Measurements from ENCODE around the gene TANK.
"Not testable (repeated sequence)": the region's sequence is repeated elsewhere in the genome, so short reads cannot be mapped to it uniquely, and the experiment has no call there.

TANK gene

DNA sequence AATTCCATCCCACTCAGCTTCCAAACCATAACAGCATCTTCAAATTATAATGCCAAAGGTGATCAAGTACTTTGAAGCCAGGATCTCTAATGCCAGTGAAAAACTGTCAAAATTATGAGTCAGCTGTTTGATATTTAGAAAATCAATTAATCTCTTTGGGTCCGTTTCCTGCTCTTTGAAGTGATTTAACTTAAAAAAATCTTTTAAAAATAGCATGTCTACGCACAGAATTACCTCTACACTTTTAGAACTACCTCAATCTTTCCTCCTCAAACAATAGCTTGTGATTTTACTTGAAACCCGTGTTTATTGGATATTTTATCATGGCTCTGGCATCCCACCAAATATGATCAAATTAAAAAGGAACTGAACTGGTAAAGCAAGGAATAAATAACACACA is 31.3 kb upstream of the TANK start:
- Histone ChIP-seq H3K36me3 (ENCODE audit: insufficient read depth) (no peaks in the 10 kb centered on the region), H3K27me3 (ENCODE audit: insufficient read depth, low read depth) (no peaks in the 10 kb centered on the region), H3K4me2 (no peak overlapping the region), H3K79me2 (ENCODE audit: insufficient read depth, low read depth) (no peaks in the 10 kb centered on the region), H3K4me1 (ENCODE audit: low read depth, poor library complexity, severe bottlenecking) (no peaks in the 10 kb centered on the region), H3K9ac (no peak overlapping the region), H3K27ac (no peak overlapping the region), H2AFZ (ENCODE audit: low read depth) (no peak overlapping the region), H3K4me3 (IDR thresholded peaks at IDR 0.05; ENCODE audit: insufficient read depth, low read depth, low read length) (no peak overlapping the region), H4K20me1 (ENCODE audit: insufficient read depth) (no peaks in the 10 kb centered on the region)
- TF ChIP-seq, protein P1, sequence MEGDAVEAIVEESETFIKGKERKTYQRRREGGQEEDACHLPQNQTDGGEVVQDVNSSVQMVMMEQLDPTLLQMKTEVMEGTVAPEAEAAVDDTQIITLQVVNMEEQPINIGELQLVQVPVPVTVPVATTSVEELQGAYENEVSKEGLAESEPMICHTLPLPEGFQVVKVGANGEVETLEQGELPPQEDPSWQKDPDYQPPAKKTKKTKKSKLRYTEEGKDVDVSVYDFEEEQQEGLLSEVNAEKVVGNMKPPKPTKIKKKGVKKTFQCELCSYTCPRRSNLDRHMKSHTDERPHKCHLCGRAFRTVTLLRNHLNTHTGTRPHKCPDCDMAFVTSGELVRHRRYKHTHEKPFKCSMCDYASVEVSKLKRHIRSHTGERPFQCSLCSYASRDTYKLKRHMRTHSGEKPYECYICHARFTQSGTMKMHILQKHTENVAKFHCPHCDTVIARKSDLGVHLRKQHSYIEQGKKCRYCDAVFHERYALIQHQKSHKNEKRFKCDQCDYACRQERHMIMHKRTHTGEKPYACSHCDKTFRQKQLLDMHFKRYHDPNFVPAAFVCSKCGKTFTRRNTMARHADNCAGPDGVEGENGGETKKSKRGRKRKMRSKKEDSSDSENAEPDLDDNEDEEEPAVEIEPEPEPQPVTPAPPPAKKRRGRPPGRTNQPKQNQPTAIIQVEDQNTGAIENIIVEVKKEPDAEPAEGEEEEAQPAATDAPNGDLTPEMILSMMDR (conservative IDR thresholded peaks at IDR 0.05; ENCODE audit: low read depth, low read length) = no peak

- no peak overlapping the region for H3K9ac ChIP-seq
- H2AFZ ChIP-seq (ENCODE audit: low read depth) = no peak overlapping the region
- H3K79me2 ChIP-seq (ENCODE audit: insufficient read depth, low read depth) = no peaks in the 10 kb centered on the region
- no peak overlapping the region for H3K4me3 ChIP-seq (IDR thresholded peaks at IDR 0.05; ENCODE audit: insufficient read depth, low read depth, low read length)
- H3K4me1 ChIP-seq (ENCODE audit: low read depth, poor library complexity, severe bottlenecking) = no peaks in the 10 kb centered on the region
- no peak overlapping the region for H3K4me2 ChIP-seq
- no peaks in the 10 kb centered on the region for H4K20me1 ChIP-seq (ENCODE audit: insufficient read depth)
- no peaks in the 10 kb centered on the region for H3K27me3 ChIP-seq (ENCODE audit: insufficient read depth, low read depth)
- H3K27ac ChIP-seq = no peak overlapping the region
- TF ChIP-seq, protein P1 (conservative IDR thresholded peaks at IDR 0.05; ENCODE audit: low read depth, low read length) = no peak
- H3K36me3 ChIP-seq (ENCODE audit: insufficient read depth) = no peaks in the 10 kb centered on the region
Observed at GRCh38 chr2:161130354-161130753, 29.9 kb upstream of the TANK start.

DNA sequence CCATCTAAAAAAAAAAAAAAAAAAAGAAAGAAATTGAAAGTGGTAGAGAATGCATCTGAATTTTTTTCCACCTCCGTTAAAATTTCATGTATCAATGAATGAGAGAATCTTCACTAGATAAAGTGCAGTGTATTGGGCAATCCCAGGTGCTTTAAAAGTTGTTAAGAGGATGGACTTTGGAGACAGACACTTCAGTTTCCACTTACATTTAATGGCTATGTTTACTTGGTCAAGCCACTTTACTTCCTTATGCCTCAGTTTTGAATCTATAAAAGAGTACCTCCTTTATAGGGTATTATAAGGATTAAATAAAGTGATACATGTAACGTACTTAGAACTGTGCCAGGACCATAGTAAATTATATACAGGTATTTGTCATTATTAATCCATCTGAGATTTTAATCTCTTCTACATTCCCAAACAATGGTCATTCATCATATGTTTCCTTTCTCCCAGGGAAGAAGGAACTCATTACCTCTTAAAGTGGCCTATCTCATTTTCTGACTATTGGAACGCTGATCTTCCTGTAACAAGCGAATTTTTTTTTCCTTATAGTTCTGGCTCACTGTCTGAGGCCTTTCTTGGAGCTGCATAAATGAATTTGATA is 29.1 kb upstream of the TANK start:
- Histone ChIP-seq H4K20me1 (ENCODE audit: insufficient read depth) (no peaks in the 10 kb centered on the region), H3K27ac (no peak overlapping the region), H3K79me2 (ENCODE audit: insufficient read depth, low read depth) (no peaks in the 10 kb centered on the region), H3K4me3 (IDR thresholded peaks at IDR 0.05; ENCODE audit: insufficient read depth, low read depth, low read length) (no peak overlapping the region), H3K4me1 (ENCODE audit: low read depth, poor library complexity, severe bottlenecking) (no peaks in the 10 kb centered on the region), H3K36me3 (ENCODE audit: insufficient read depth) (no peaks in the 10 kb centered on the region), H2AFZ (ENCODE audit: low read depth) (no peak overlapping the region), H3K27me3 (ENCODE audit: insufficient read depth, low read depth) (no peaks in the 10 kb centered on the region), H3K9ac (no peak overlapping the region), H3K4me2 (no peak overlapping the region)
- TF ChIP-seq, protein P1 (conservative IDR thresholded peaks at IDR 0.05; ENCODE audit: low read depth, low read length) = no peak

DNA sequence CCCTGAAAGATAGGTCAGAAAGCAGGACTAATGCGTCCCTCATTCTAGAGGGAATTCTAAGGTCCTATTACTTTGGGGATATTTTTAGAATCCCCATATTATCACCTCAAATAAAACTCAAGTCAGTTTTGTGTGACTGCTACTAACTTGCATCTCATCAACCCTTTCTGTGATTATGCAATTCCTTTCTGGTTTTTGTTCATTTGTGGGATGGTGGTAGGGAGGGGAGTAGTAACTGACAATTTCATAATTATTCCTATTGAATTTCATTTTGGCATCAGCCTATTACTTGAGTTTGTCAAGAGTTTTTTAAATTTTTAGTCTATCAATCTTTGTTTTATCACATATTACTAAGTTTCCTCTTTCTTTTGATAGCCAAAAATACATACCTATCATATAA is 28.4 kb upstream of the TANK start:
- Histone ChIP-seq H4K20me1 (ENCODE audit: insufficient read depth) (no peaks in the 10 kb centered on the region), H3K4me2 (no peak overlapping the region), H3K4me1 (ENCODE audit: low read depth, poor library complexity, severe bottlenecking) (no peaks in the 10 kb centered on the region), H3K27ac (no peak overlapping the region), H3K9ac (no peak overlapping the region), H3K36me3 (ENCODE audit: insufficient read depth) (no peaks in the 10 kb centered on the region), H3K79me2 (ENCODE audit: insufficient read depth, low read depth) (no peaks in the 10 kb centered on the region), H2AFZ (ENCODE audit: low read depth) (no peak overlapping the region), H3K4me3 (IDR thresholded peaks at IDR 0.05; ENCODE audit: insufficient read depth, low read depth, low read length) (no peak overlapping the region), H3K27me3 (ENCODE audit: insufficient read depth, low read depth) (no peaks in the 10 kb centered on the region)
- TF ChIP-seq, protein P1 (conservative IDR thresholded peaks at IDR 0.05; ENCODE audit: low read depth, low read length) = no peak

- not testable (repeated sequence) for H4K20me1 ChIP-seq (ENCODE audit: insufficient read depth); H2AFZ ChIP-seq (ENCODE audit: low read depth); H3K79me2 ChIP-seq (ENCODE audit: insufficient read depth, low read depth); H3K27ac ChIP-seq; H3K9ac ChIP-seq; H3K4me1 ChIP-seq (ENCODE audit: low read depth, poor library complexity, severe bottlenecking); H3K36me3 ChIP-seq (ENCODE audit: insufficient read depth); H3K27me3 ChIP-seq (ENCODE audit: insufficient read depth, low read depth); H3K4me3 ChIP-seq (IDR thresholded peaks at IDR 0.05; ENCODE audit: insufficient read depth, low read depth, low read length); H3K4me2 ChIP-seq
Observed at GRCh38 chr2:161132384-161132783, 27.8 kb upstream of the TANK start.
